HEK293 (cell line): ENCODE results near the gene SPATA31C1.

Source experiments
- OSR2 ChIP-seq: fragments of 450-650 bp; formaldehyde crosslinking; IDR thresholded peaks from 2 replicates; pipeline ENCODE4 v1.5.1; 2016; ENCODE audit warnings: missing biosample characterization, missing genetic modification characterization
- ZNF239 ChIP-seq: fragments of 450-650 bp; formaldehyde crosslinking; IDR thresholded peaks from 2 replicates; pipeline ENCODE4 v1.5.1; 2016; ENCODE audit warnings: missing biosample characterization, missing genetic modification characterization
- ZNF266 ChIP-seq: fragments of 450-650 bp; formaldehyde crosslinking; IDR thresholded peaks from 2 replicates; pipeline ENCODE4 v1.5.1; 2016; ENCODE audit warnings: missing biosample characterization, missing genetic modification characterization, low read depth
- ZNF292 ChIP-seq: fragments of 450-650 bp; formaldehyde crosslinking; IDR thresholded peaks from 2 replicates; pipeline ENCODE4 v1.5.1; 2016; ENCODE audit warnings: low read depth, missing biosample characterization, missing genetic modification characterization, borderline replicate concordance
- ZNF394 ChIP-seq: fragments of 450-650 bp; formaldehyde crosslinking; IDR thresholded peaks from 2 replicates; pipeline ENCODE4 v1.5.1; 2016; ENCODE audit warnings: missing biosample characterization, missing genetic modification characterization, mild to moderate bottlenecking, moderate library complexity, borderline replicate concordance
- ZNF561 ChIP-seq: fragments of 450-650 bp; IDR thresholded peaks from 2 replicates; pipeline ENCODE4 v1.5.1; 2018; ENCODE audit warnings: missing biosample characterization, missing genetic modification characterization, borderline replicate concordance
- ZNF571 ChIP-seq: fragments of 450-650 bp; formaldehyde crosslinking; IDR thresholded peaks from 2 replicates; pipeline ENCODE4 v1.5.0; 2017; ENCODE audit warnings: missing biosample characterization, missing genetic modification characterization
- ZNF707 ChIP-seq: fragments of 450-650 bp; formaldehyde crosslinking; IDR thresholded peaks from 2 replicates; pipeline ENCODE4 v1.5.1; 2016; ENCODE audit warnings: missing biosample characterization, missing genetic modification characterization
- TF ChIP-seq, protein P1 (sequence below): fragments of 450-650 bp; formaldehyde crosslinking; IDR thresholded peaks from 2 replicates; pipeline ENCODE4 v1.5.1; 2016; ENCODE audit warnings: missing biosample characterization, missing genetic modification characterization
- TF ChIP-seq, protein P2 (sequence below): fragments of 450-650 bp; formaldehyde crosslinking; IDR thresholded peaks from 2 replicates; pipeline ENCODE4 v1.5.1; 2016; ENCODE audit warnings: missing biosample characterization, missing genetic modification characterization, low read depth
- TF ChIP-seq, protein P3 (sequence below): fragments of 450-650 bp; formaldehyde crosslinking; IDR thresholded peaks from 2 replicates; pipeline ENCODE4 v1.5.1; 2016; ENCODE audit warnings: missing biosample characterization, missing genetic modification characterization
- TF ChIP-seq, protein P4 (sequence below): fragments of 450-650 bp; formaldehyde crosslinking; IDR thresholded peaks from 2 replicates; pipeline ENCODE4 v1.5.1; 2017; ENCODE audit warnings: missing biosample characterization, missing genetic modification characterization

DNA sequence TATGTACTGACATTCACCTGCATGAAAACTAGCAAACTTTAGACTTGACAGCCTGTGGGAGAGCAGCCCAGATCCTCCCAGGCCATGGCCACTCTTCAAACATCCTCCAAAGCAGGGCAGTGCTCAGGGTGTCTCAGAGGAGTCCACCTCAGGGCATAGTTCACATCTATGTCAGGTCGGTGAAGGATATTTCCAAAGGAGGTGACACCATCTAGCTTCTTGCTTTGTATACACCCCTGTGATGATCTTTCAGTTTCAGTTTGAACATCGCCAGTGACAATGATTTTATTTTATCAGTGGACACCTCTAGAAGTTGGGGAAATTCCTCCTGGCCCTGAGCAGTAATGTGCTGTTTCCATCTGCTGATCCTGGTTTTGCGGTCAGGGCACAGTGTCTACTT, 36.5 kb downstream of the SPATA31C1 start:
- TF ChIP-seq ZNF561 (tag by site-specific recombination) (no peak), ZNF239 (tag by site-specific recombination) (no peak), ZNF571 (no peak), ZNF292 (tag by site-specific recombination) (no peak), ZNF707 (tag by site-specific recombination) (no peak), OSR2 (tag by site-specific recombination) (no peak), ZNF266 (no peak), ZNF394 (tag by site-specific recombination) (no peak)
- TF ChIP-seq, protein P1, sequence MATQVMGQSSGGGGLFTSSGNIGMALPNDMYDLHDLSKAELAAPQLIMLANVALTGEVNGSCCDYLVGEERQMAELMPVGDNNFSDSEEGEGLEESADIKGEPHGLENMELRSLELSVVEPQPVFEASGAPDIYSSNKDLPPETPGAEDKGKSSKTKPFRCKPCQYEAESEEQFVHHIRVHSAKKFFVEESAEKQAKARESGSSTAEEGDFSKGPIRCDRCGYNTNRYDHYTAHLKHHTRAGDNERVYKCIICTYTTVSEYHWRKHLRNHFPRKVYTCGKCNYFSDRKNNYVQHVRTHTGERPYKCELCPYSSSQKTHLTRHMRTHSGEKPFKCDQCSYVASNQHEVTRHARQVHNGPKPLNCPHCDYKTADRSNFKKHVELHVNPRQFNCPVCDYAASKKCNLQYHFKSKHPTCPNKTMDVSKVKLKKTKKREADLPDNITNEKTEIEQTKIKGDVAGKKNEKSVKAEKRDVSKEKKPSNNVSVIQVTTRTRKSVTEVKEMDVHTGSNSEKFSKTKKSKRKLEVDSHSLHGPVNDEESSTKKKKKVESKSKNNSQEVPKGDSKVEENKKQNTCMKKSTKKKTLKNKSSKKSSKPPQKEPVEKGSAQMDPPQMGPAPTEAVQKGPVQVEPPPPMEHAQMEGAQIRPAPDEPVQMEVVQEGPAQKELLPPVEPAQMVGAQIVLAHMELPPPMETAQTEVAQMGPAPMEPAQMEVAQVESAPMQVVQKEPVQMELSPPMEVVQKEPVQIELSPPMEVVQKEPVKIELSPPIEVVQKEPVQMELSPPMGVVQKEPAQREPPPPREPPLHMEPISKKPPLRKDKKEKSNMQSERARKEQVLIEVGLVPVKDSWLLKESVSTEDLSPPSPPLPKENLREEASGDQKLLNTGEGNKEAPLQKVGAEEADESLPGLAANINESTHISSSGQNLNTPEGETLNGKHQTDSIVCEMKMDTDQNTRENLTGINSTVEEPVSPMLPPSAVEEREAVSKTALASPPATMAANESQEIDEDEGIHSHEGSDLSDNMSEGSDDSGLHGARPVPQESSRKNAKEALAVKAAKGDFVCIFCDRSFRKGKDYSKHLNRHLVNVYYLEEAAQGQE: no peak
- TF ChIP-seq, protein P2, sequence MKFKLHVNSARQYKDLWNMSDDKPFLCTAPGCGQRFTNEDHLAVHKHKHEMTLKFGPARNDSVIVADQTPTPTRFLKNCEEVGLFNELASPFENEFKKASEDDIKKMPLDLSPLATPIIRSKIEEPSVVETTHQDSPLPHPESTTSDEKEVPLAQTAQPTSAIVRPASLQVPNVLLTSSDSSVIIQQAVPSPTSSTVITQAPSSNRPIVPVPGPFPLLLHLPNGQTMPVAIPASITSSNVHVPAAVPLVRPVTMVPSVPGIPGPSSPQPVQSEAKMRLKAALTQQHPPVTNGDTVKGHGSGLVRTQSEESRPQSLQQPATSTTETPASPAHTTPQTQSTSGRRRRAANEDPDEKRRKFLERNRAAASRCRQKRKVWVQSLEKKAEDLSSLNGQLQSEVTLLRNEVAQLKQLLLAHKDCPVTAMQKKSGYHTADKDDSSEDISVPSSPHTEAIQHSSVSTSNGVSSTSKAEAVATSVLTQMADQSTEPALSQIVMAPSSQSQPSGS (tag by site-specific recombination): no peak
- TF ChIP-seq, protein P3, sequence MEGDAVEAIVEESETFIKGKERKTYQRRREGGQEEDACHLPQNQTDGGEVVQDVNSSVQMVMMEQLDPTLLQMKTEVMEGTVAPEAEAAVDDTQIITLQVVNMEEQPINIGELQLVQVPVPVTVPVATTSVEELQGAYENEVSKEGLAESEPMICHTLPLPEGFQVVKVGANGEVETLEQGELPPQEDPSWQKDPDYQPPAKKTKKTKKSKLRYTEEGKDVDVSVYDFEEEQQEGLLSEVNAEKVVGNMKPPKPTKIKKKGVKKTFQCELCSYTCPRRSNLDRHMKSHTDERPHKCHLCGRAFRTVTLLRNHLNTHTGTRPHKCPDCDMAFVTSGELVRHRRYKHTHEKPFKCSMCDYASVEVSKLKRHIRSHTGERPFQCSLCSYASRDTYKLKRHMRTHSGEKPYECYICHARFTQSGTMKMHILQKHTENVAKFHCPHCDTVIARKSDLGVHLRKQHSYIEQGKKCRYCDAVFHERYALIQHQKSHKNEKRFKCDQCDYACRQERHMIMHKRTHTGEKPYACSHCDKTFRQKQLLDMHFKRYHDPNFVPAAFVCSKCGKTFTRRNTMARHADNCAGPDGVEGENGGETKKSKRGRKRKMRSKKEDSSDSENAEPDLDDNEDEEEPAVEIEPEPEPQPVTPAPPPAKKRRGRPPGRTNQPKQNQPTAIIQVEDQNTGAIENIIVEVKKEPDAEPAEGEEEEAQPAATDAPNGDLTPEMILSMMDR (tag by site-specific recombination): no peak
- TF ChIP-seq, protein P4, sequence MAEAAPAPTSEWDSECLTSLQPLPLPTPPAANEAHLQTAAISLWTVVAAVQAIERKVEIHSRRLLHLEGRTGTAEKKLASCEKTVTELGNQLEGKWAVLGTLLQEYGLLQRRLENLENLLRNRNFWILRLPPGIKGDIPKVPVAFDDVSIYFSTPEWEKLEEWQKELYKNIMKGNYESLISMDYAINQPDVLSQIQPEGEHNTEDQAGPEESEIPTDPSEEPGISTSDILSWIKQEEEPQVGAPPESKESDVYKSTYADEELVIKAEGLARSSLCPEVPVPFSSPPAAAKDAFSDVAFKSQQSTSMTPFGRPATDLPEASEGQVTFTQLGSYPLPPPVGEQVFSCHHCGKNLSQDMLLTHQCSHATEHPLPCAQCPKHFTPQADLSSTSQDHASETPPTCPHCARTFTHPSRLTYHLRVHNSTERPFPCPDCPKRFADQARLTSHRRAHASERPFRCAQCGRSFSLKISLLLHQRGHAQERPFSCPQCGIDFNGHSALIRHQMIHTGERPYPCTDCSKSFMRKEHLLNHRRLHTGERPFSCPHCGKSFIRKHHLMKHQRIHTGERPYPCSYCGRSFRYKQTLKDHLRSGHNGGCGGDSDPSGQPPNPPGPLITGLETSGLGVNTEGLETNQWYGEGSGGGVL (tag by site-specific recombination): no peak
